Heart right ventricle (tissue), 16 donors: ENCODE measurements around the gene IL6. TPM values are rescaled to one million over a fixed set of nuclear protein-coding genes. Genes with fewer than 3 reads are reported as not detected.

ENCODE experiments used
- ATAC-seq, 8 donors: fragments of 200-7000 bp; cut with Tn5 transposase; one replicate each; pipeline ENCODE4 v1.9.1; 2020; ENCODE audit warnings: mild to moderate bottlenecking in 8 of 8, moderate library complexity in 8 of 8, moderate number of reproducible peaks in 1 of 8
- DNase-seq, 2 donors: peaks; one replicate each; pipeline ENCODE4 v3.0.0-alpha.2; 2020
- H3K27ac ChIP-seq, 10 donors: fragments of 200-600 bp; sonication (generic) in 2 of 10; one replicate each; pipeline versions ENCODE4 v1.5.0 to v1.8.0; 2020 to 2022; ENCODE audit warnings: mild to moderate bottlenecking in 3 of 10
- H3K27me3 ChIP-seq, 7 donors: fragments of 200-600 bp; one replicate each; pipeline ENCODE4 v1.8.0; 2021 to 2022; ENCODE audit warnings: mild to moderate bottlenecking in 2 of 7
- H3K36me3 ChIP-seq, 9 donors: fragments of 200-600 bp; sonication (generic) in 1 of 9; one replicate each; pipeline versions ENCODE4 v1.5.0 to v1.8.0; 2020 to 2022; ENCODE audit warnings: mild to moderate bottlenecking in 2 of 9
- H3K4me1 ChIP-seq, 9 donors: fragments of 200-600 bp; sonication (generic) in 1 of 9; one replicate each; pipeline versions ENCODE4 v1.5.0 to v1.8.0; 2020 to 2022; ENCODE audit warnings: mild to moderate bottlenecking in 4 of 9
- H3K4me3 ChIP-seq, 10 donors: fragments of 200-600 bp; sonication (generic) in 2 of 10; one replicate each; pipeline versions ENCODE4 v1.5.0 to v1.8.0; 2020 to 2022; ENCODE audit warnings: mild to moderate bottlenecking in 7 of 10, moderate library complexity in 2 of 10
- H3K9me3 ChIP-seq, 11 donors: fragments of 200-600 bp in 10 of 11; sonication (generic) in 2 of 11; one replicate each; pipeline versions ENCODE4 v1.5.0 to v1.8.0; 2013 to 2022; ENCODE audit warnings: mild to moderate bottlenecking in 2 of 11, control low read depth in 1 of 11, moderate library complexity in 1 of 11
- CTCF ChIP-seq, 9 donors: fragments of 200-600 bp; sonication (generic) in 2 of 9; IDR thresholded peaks; one replicate each; pipeline versions ENCODE4 v1.5.0 to v1.8.0; 2021 to 2022; ENCODE audit warnings: antibody characterized with exemption in 9 of 9, mild to moderate bottlenecking in 5 of 9, moderate library complexity in 1 of 9
- WGBS, 2 donors: extraction: QIAGEN DNeasy Blood & Tissue Kit; methylation state at CpG; one replicate each; pipeline ENCODE4 v1.1.7; 2013; ENCODE audit warnings: inconsistent platforms in 1 of 2; 5-methylcytosine and 5-hydroxymethylcytosine counted together
- intact Hi-C, 10 donors: fragments of 100-400 bp; cut with DNase I; formaldehyde crosslinking; loops; one replicate each; pipeline versions ENCODE4 v1.11.1 to v1.14.2; 2022
- polyA plus RNA-seq, 2 donors: library from polyadenylated mRNA; stranded (reverse); fragments of 200-250 nt; gene quantifications; one replicate each; pipeline ENCODE4 v1.2.3, GENCODE V29; 2013
- total RNA-seq, 10 donors: library from RNA; stranded (reverse); fragmentation: NEBNext Ultra II Directional in 3 of 10; extraction: Animal tissue kit (Norgen Biotek cat#: 25700) in 3 of 10; gene quantifications; one replicate each; pipeline versions ENCODE4 v1.2.1 to v1.2.4, GENCODE V29; 2021 to 2023
- donor health status: Arrhythmogenic right ventricular cardiomyopathy.
- donor health status: ischemic (EF 13 %, LVEDD 7.1; RV severe dilation, severe dysfunction).
- donor health status: healthy with polysubstance abuse.
- donor health status: DM: no; HTN: yes; CAD: no.
- donor health status: DM: no; HTN: no; CAD: no.
- donor health status: ischemic (EF 25% LVEDD 6.9; RV normal size, moderate dysfunction).
- donor health status: ischemic (EF 25% LVEDD 5.7; RV mildly dilated, moderate dysfunction).
- donor health status: healthy.
- donor health status: DM: yes; HTN: yes; CAD: no.
- donor health status: Ischemic cardiomyopathy.
- donor health status: ischemic (EF 35%, LVEDD 5.7; RV mildly dilated, moderate dysfunction).
- donor health status: nonischemic (EF 11% LVEDD 7.7; RV severe dilation, severe dysfunction).
- donor health status: DM: yes; HTN: yes; CAD: no.
- donor health status: PGD.
- donor health status: ischemic (EF 29% LVEDD 5.4; RV normal size, mild dysfunction).
- donor health status: nonischemic (EF 23%, LVEDD 6.1; RV moderate dilation, normal function).

IL6 gene
- total and polyA plus RNA-seq, 12 donors, result 0.44 to 15.5 (median 3.3) TPM

GRCh38 chr7:22722536-22723180 is 4.3 kb upstream of the IL6 start:
- no peak for ATAC-seq
- WGBS, 2 donors, result 81 to 87% methylated on average over 6 of the region's 6 CpGs

GRCh38 chr7:22723181-22723601 is 3.8 kb upstream of the IL6 start:
- no peaks in the 10 kb centered on the region for H3K27me3 ChIP-seq
- H3K36me3 ChIP-seq, result no peaks in the 10 kb centered on the region
- WGBS, 2 donors, result 2 to 4% methylated on average over 2 of the region's 2 CpGs
- intact Hi-C loops, result loop anchor here in 2 of 10 donors (10.0 kb wide), 2 partner anchors 68 to 342 kb away; no protein-coding TSS in a partner anchor
- TF ChIP-seq CTCF (IDR thresholded peaks at IDR 0.05), result no peak
- ATAC-seq (peak; percentile 30 to 64 (median 53)), DNase-seq (peak; percentile 80 to 84)
- peak overlapping the region in 8 of 10 donors; percentile 40 to 88 (median 66) for H3K27ac ChIP-seq
- H3K9me3 ChIP-seq, result no peaks in the 10 kb centered on the region
- H3K4me3 ChIP-seq, result peak overlapping the region in 3 of 10 donors; percentile 4 to 12 (median 8)
- peaks cover 4 to 79% (median 49%) of the 10 kb centered on the region in 9 donors for H3K4me1 ChIP-seq

More at GRCh38 chr7:22722536-22723180, 4.3 kb upstream of the IL6 start:
- intact Hi-C loops, result loop anchor here in 2 of 10 donors (10.0 kb wide), 2 partner anchors 68 to 342 kb away; no protein-coding TSS in a partner anchor
- TF ChIP-seq CTCF (IDR thresholded peaks at IDR 0.05), result no peak
- Histone ChIP-seq H3K27me3 (no peaks in the 10 kb centered on the region), H3K9me3 (no peaks in the 10 kb centered on the region), H3K36me3 (no peaks in the 10 kb centered on the region), H3K4me1 (peaks cover 4 to 84% (median 51%) of the 10 kb centered on the region in 9 donors), H3K27ac (peak overlapping the region in 8 of 10 donors; percentile 40 to 88 (median 66)), H3K4me3 (no peak overlapping the region)
- DNase-seq, result no peak

- intact Hi-C loops, result loop anchor here in 2 of 10 donors (10.0 kb wide), 2 partner anchors 69 to 341 kb away; no protein-coding TSS in a partner anchor
- Histone ChIP-seq H3K36me3 (no peaks in the 10 kb centered on the region), H3K9me3 (no peaks in the 10 kb centered on the region), H3K27ac (peak overlapping the region in 8 of 10 donors; percentile 40 to 88 (median 66)), H3K27me3 (no peaks in the 10 kb centered on the region), H3K4me3 (peak overlapping the region in 2 of 10 donors; percentile 8 to 12), H3K4me1 (peaks cover 4 to 74% (median 46%) of the 10 kb centered on the region in 9 donors)
- no peak for TF ChIP-seq CTCF (IDR thresholded peaks at IDR 0.05)
- peak in 1 of 8 donors; percentile 16 for ATAC-seq
- 61 to 66% methylated on average over 4 of the region's 4 CpGs for WGBS, 2 donors
- no peak for DNase-seq
Measured at GRCh38 chr7:22723637-22724036, 3.4 kb upstream of the IL6 start.

- WGBS, 2 donors, result 63 to 67% methylated on average over 6 of the region's 6 CpGs
Measured at GRCh38 chr7:22724861-22725260, 2.1 kb upstream of the IL6 start.

More at GRCh38 chr7:22724861-22725260, 2.1 kb upstream of the IL6 start:
- intact Hi-C loops, result loop anchor here in 9 of 10 donors (5.0 to 10.0 kb wide), 10 partner anchors 57 to 340 kb away; no protein-coding TSS in a partner anchor
- ATAC-seq, result no peak
- Histone ChIP-seq H3K4me3 (no peak overlapping the region), H3K27me3 (no peaks in the 10 kb centered on the region), H3K4me1 (peaks cover 4 to 68% (median 44%) of the 10 kb centered on the region in 9 donors), H3K36me3 (peaks cover 0 to 11% (median 0%) of the 10 kb centered on the region in 9 donors), H3K9me3 (no peaks in the 10 kb centered on the region), H3K27ac (peak overlapping the region in 1 of 10 donors; percentile 88)
- TF ChIP-seq CTCF (IDR thresholded peaks at IDR 0.05), result no peak
- no peak for DNase-seq
